Endothelial cell (in vitro differentiated cells): Measurements from ENCODE around the gene SUPT20HL1. TPM values are rescaled to one million over a fixed set of nuclear protein-coding genes. Genes with fewer than 3 reads are reported as not detected.

Experiments used
- DNase-seq: peaks from one replicate; pipeline ENCODE4 v3.0.0; 2021; ENCODE audit warnings: low spot score
- H3K27ac Mint-ChIP-seq: one replicate; pipeline ENCODE4 v1.8.0; 2021; ENCODE audit warnings: mixed read lengths, inconsistent platforms; ENCODE audit not compliant: unreplicated experiment
- H3K27me3 Mint-ChIP-seq: one replicate; pipeline ENCODE4 v1.8.0; 2021; ENCODE audit warnings: mild to moderate bottlenecking, moderate library complexity, mixed read lengths, inconsistent platforms; ENCODE audit not compliant: unreplicated experiment
- H3K36me3 Mint-ChIP-seq: one replicate; pipeline ENCODE4 v1.8.0; 2021; ENCODE audit warnings: mild to moderate bottlenecking, low read depth, mixed read lengths, inconsistent platforms; ENCODE audit not compliant: unreplicated experiment
- H3K4me1 Mint-ChIP-seq: one replicate; pipeline ENCODE4 v1.8.0; 2021; ENCODE audit warnings: mild to moderate bottlenecking, mixed read lengths, inconsistent platforms; ENCODE audit not compliant: unreplicated experiment
- H3K4me3 Mint-ChIP-seq: one replicate; pipeline ENCODE4 v1.8.0; 2021; ENCODE audit warnings: mild to moderate bottlenecking, mixed read lengths, inconsistent platforms; ENCODE audit not compliant: unreplicated experiment
- H3K9me3 Mint-ChIP-seq: one replicate; pipeline ENCODE4 v1.8.0; 2021; ENCODE audit warnings: mixed read lengths, inconsistent platforms; ENCODE audit not compliant: unreplicated experiment
- CTCF ChIP-seq: fragments of 200-600 bp; sonication (generic); IDR thresholded peaks from one replicate; pipeline ENCODE4 v1.5.0; 2021; ENCODE audit warnings: antibody characterized with exemption; ENCODE audit not compliant: unreplicated experiment
- total RNA-seq: library from RNA; stranded (reverse); fragmentation: NEBNext Ultra II Directional; extraction: Animal tissue kit (Norgen Biotek cat#: 25700); gene quantifications from one replicate; pipeline ENCODE4 v1.2.1, GENCODE V29; 2021; ENCODE audit not compliant: unreplicated experiment

The SUPT20HL1 gene
- total RNA-seq, 1 donor from 2014 or later, result not detected

GRCh38 chrX:24391843-24392242, 31.4 kb downstream of the SUPT20HL1 start:
- TF ChIP-seq CTCF, result no peak
- Mint-ChIP-seq H3K4me1 (peaks cover 2% of the 10 kb centered on the region), H3K27ac (no peak overlapping the region), H3K9me3 (no peaks in the 10 kb centered on the region), H3K36me3 (no peaks in the 10 kb centered on the region), H3K4me3 (no peak overlapping the region), H3K27me3 (peaks cover 2% of the 10 kb centered on the region)
- no peak for DNase-seq

GRCh38 chrX:24392709-24393108, 32.3 kb downstream of the SUPT20HL1 start:
- no peak overlapping the region for H3K27ac Mint-ChIP-seq
- DNase-seq, result no peak
- no peak for TF ChIP-seq CTCF
- H3K4me3 Mint-ChIP-seq, result no peak overlapping the region
- peaks cover 2% of the 10 kb centered on the region for H3K4me1 Mint-ChIP-seq
- no peaks in the 10 kb centered on the region for H3K9me3 Mint-ChIP-seq
- H3K36me3 Mint-ChIP-seq, result no peaks in the 10 kb centered on the region
- H3K27me3 Mint-ChIP-seq, result peaks cover 2% of the 10 kb centered on the region

- peak; percentile 49 for DNase-seq
- no peaks in the 10 kb centered on the region for H3K4me1 Mint-ChIP-seq
- H3K4me3 Mint-ChIP-seq, result no peak overlapping the region
These were observed 35.3 kb downstream of the SUPT20HL1 start for GRCh38 chrX:24395775-24396174.

GRCh38 chrX:24396236-24396930, 35.9 kb downstream of the SUPT20HL1 start:
- Mint-ChIP-seq H3K27ac (no peak overlapping the region), H3K36me3 (no peaks in the 10 kb centered on the region), H3K4me3 (no peak overlapping the region), H3K27me3 (no peaks in the 10 kb centered on the region), H3K9me3 (no peaks in the 10 kb centered on the region), H3K4me1 (no peaks in the 10 kb centered on the region)
- no peak for DNase-seq
- TF ChIP-seq CTCF, result no peak

More at GRCh38 chrX:24395775-24396174, 35.3 kb downstream of the SUPT20HL1 start:
- peak; percentile 55 for TF ChIP-seq CTCF
- Mint-ChIP-seq H3K36me3 (no peaks in the 10 kb centered on the region), H3K27me3 (no peaks in the 10 kb centered on the region), H3K27ac (no peak overlapping the region), H3K9me3 (no peaks in the 10 kb centered on the region)

GRCh38 chrX:24396931-24397279, 36.5 kb downstream of the SUPT20HL1 start:
- no peaks in the 10 kb centered on the region for H3K36me3 Mint-ChIP-seq
- H3K27ac Mint-ChIP-seq, result no peak overlapping the region
- H3K27me3 Mint-ChIP-seq, result peaks cover 2% of the 10 kb centered on the region
- H3K4me3 Mint-ChIP-seq, result no peak overlapping the region
- no peak for DNase-seq
- H3K4me1 Mint-ChIP-seq, result no peaks in the 10 kb centered on the region
- no peak for TF ChIP-seq CTCF
- H3K9me3 Mint-ChIP-seq, result no peaks in the 10 kb centered on the region
